Cortex of kidney (tissue), 1 donor: ENCODE measurements around the gene LCORL.
A peak's percentile ranks its signal among the peaks of the same experiment; 100 is the strongest.
"Not testable (repeated sequence)": the region's sequence is repeated elsewhere in the genome, so short reads cannot be mapped to it uniquely, and the experiment has no call there.

Experiments
- DNase-seq: peaks from one replicate; lab custom pipeline; 2025; lab: John Stamatoyannopoulos, UW

Gene LCORL

GRCh38 chr4:18021720-18022571, at the start of gene LCORL:
LCORL (minus strand) TSS chr4:18021755; CDS start chr4:18021751, 4 bp downstream.
- DNase-seq: peak; percentile 60

- no peak for DNase-seq
Measured at GRCh38 chr4:18069810-18070209, 48.3 kb upstream of the LCORL start.

DNA sequence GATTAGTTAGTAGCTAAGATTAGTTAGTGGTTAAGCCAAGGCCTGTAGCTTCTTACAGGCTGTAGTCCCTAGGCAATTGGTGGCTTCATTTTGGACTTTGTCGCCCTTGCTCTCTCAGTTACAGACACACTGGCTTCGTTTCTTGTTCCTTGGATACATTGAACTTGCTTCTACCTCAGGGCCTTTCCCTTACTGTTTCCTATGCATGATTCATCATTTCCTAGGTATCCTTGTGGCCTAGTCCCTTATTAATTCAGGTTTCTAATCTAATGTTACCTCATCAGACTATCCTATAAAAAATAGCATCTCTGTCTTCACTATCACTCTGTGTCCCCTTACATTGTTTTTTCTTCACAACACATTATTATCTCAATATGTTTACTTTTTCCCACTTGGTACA, 45.5 kb upstream of the LCORL start:
- no peak for DNase-seq

DNA sequence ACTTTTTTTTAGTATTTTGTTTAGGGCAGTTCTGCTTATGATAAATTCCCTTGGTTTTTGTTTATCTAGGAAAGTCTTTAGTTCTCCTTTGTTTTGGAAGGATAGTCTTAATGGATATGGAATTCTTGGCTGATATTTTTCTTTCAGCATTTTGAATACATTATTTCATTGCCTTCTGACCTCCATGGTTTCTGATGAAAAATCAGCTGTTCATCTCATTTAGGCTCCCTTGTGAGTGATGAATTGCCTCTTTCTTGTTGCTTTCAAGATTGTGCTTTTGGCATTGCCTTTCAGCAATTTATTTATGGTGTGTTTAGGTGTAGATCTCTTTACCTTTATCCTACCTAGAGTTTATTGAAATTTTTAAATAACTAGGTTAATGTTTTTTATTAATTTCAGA, 41.5 kb upstream of the LCORL start:
- DNase-seq: no peak

DNA sequence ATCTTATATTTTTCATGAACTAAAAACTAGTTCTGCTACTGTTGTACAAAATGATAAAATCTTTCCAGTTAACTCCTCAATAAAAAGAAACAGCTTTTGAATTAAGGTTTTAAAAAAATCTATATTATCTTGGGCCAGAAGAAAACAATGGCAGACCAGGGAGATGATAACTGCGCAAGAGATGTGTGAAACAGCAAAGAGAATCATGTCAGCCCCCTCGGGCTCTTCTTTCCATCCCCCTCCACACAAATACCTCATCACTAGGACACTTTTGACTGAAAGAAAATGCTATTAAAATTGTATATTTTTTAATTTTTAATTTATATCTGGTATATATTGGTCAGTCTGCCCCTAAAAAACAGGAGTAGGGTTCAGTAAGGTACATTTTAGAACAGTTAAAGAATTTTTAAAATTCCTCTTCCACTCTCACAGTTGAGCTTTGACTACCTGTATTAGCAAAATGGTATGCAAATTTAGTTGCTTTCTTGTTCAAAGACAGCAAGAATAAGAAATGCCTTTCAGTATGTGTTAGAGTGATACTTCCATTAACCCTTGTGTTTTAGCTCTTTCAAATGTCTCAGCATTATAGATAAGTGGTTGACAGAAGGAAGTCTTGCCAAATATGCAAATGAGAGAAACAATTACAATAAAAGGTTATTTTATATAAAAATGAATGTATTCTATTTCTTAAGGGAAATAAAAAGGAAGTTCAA, 36.4 kb upstream of the LCORL start:
- no peak for DNase-seq

DNA sequence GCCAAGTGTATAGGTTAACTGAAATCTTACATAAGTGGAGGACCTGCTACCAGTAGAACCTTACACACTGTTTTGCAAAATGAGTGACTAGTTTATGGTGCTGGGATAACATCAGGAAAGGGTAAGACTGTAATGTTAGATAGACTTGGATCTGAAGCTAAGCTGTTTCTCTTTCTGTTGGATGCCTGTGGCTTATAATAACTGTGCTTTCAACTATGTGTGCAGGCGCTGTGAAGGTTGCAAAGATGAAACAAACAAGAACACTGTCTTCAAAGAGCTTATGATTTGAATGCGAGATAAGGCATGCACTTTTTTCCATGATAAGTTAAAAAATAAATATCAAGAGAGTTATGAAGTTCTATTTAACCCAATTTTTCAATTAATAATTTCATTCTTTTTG, 34.5 kb upstream of the LCORL start:
- DNase-seq: no peak

DNA sequence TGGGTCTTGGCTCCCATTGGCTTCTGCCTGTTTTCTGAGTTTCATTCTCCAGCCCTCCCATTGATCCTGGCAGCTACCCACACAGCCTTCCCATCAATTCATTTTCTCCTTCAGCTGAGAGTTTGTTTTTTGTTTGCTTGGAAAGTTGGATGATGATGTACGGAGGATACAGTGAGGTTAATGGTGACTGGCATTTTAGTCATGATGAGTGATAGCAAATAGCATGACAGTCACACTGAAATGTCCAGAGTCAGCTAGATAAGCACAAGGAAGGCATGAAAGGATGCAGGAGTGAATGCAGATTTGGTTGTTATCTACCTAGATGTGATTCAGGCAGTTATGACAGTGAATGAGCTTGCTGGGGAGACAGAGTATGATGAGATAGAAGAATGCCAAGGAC, 30.6 kb upstream of the LCORL start:
- no peak for DNase-seq

DNA sequence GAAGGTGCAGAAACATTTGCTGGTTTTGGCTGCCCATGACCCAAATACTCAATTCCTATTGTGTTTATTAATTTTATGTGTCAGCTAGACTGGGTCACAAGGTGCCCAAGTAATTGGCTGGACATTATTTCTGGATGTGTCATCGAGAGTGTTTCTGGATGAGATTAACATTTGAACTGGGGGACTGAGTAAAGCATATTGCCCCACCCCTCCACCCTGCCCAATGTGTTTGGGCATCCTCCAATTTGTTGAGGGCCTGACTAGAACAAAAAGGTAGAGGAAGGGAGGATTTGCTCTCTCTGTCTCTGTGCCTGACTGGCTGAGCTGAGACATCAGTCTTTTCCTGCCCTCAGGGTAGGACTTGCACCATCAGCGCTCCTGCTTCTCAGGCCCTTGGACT, 29.7 kb upstream of the LCORL start:
- DNase-seq: no peak

GRCh38 chr4:18050448-18050847, 28.9 kb upstream of the LCORL start:
- DNase-seq: no peak

DNA sequence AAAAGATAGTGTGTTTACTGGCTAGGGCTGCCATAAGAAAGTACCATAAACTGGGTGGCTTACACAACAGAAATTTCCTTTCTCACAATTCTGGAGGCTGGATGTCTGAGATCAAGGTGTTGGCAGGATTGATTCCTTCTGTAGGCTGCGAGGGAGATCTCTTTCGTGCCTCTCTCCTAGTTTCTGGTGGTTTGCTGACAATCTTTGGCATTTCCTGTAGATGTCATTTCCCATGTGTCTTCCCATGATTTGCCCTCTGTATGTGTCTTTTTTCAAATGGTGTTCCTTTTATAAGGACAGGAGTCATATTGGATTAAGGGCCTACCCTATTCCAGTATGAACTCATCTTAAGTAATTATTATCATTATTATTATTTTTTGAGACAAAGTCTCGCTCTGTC, 27.9 kb upstream of the LCORL start:
- no peak for DNase-seq

DNA sequence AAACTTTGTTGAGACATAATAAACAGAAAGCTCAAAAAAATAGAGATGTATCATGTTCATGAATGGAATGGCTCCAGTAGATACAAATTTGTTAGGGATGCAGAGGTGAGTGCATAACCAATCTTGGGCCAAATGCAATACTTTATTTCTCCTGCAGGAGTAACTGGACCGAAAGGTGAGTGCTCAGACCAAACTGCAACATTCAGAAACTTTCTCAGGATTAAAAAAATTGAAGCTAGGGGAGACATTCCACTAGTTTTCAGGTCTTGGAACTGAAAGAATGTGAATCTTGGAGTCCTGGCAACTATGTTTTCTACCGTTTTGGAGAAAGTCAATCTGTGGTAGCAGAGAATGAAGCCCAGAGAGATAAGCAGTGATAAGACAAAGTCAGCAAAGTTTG, 21.2 kb upstream of the LCORL start:
- no peak for DNase-seq

DNA sequence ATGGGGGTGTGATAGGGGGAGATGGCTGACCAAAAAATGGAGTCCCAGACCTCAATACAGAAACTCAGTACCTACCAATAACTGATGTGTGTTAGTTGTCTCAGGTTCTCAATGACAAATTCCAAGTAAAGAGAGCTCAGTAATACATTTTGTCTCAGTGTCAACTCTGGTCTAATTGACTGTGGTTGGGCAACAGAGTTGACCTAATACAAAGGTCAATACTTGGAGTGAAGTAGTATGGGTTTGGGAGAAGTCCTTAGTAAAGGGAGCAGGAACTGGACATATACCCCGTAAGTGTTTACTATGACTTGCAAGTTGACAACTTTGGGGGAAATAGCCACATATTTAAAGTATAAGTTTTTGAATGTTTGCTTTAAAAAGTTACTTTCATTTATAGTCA, 20.5 kb upstream of the LCORL start:
- no peak for DNase-seq

- DNase-seq: no peak
Measured at GRCh38 chr4:18041114-18041513, 19.6 kb upstream of the LCORL start.

GRCh38 chr4:18039113-18039512, 17.6 kb upstream of the LCORL start:
- no peak for DNase-seq

DNA sequence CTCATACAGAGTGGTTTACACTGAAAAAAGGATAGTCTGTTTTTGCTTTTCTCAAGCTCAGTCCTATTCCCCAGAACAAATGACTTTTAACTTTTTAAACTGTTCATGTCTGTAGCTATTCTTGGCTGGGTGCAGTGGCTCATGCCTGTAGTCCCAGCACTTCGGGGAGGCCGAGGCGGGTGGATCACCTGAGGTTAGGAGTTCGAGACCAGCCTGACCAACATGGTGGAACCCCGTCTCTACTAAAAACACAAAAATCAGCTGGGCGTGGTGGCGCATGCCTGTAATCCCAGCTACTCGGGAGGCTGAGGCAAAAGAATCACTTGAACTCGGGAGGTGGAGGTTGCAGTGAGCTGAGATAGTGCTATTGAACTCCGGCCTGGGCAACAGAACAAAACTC, 14.8 kb upstream of the LCORL start:
- not testable (repeated sequence) for DNase-seq

DNA sequence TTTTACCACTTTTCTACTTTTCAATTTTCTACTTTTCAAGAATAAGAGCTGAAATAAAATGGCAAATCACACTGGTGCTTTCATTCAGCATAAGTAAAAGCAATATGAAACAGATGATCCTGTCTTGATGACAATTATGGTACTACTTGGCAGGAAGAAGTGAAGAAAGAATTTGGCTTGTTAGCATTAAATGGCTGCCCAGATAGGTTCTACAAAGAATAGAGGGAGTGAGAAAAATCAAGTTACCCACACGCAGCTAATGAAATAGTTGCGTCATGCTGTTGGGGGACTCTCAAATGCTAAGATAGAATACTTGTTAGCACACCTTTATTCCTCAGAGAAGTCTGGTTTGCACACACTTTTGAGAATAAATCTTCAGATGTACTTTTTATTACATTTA, 12.5 kb upstream of the LCORL start:
- DNase-seq: no peak

GRCh38 chr4:18033111-18034085, 11.8 kb upstream of the LCORL start:
- DNase-seq: no peak

- DNase-seq: no peak
Measured at GRCh38 chr4:18025288-18025687, 3.7 kb upstream of the LCORL start.

GRCh38 chr4:18022572-18023050, 1.1 kb upstream of the LCORL start:
- DNase-seq: no peak

GRCh38 chr4:18021470-18021719, 160 bp downstream of the LCORL start:
- no peak for DNase-seq

DNA sequence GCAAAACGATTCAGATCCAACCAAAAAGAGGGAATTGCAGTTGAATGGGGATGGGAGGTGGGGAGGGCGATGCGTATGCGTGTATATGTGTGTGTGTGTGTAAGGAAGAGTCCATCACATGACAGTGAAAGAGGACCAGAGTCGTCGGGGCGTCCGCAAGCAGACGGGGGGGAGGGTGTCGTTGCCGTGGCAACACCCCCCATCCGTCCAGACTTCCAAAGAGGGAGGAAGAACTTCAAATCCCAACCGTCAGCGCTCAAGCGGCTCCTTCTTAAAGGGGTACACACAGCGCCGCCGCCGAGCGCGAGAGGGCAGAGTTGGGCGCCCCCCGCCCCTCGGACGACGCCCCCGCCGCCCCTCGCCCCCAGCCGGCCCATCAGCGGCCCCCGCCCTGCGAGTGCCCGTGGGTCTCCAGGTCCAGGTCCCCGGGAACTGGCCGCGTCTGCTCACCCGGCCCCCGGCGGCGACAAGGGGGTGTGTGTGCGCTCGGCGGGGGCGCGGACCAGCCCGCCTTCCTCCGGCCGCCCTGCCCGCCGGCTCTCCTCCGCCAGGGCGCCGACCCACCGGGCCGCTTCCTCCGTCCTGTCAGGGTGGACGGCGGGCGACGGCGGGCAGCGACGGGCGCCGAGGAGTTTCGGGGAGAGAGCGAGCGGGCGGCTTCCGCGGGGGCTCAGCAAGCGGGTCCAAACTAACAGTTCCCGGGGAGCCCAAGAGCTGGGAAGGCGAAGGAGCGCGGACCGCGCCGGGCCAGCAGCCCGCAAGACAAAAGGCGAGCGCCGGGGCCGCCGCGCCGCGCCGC, 685 bp downstream of the LCORL start:
- DNase-seq: no peak
